Spinal cord (tissue), 10 donors: ENCODE data around the gene C17orf67. TPM values are rescaled to one million over a fixed set of nuclear protein-coding genes. Genes with fewer than 3 reads are reported as not detected.

ENCODE experiments used
- DNase-seq, 6 donors: peaks; one replicate each; pipeline versions ENCODE4 v3.0.0 to v3.0.0-alpha.2; 2013 to 2015; ENCODE audit warnings: low spot score in 6 of 6, low read depth in 4 of 6
- H3K27ac ChIP-seq: one replicate; pipeline ENCODE4 v1.5.1; 2013; ENCODE audit warnings: low read depth, low read length, control low read depth
- H3K27me3 ChIP-seq: one replicate; pipeline ENCODE4 v1.6.1; 2013; ENCODE audit warnings: low read length; ENCODE audit not compliant: control insufficient read depth, insufficient read depth
- H3K36me3 ChIP-seq: one replicate; pipeline ENCODE4 v1.6.1; 2013; ENCODE audit warnings: low read length; ENCODE audit not compliant: control insufficient read depth, insufficient read depth
- H3K4me1 ChIP-seq: one replicate; pipeline ENCODE4 v1.6.1; 2013; ENCODE audit warnings: low read length; ENCODE audit not compliant: control insufficient read depth, insufficient read depth
- H3K4me3 ChIP-seq: one replicate; pipeline ENCODE4 v1.5.1; 2013; ENCODE audit warnings: low read depth, low read length, control low read depth
- H3K9me3 ChIP-seq: one replicate; pipeline ENCODE4 v1.6.1; 2013; ENCODE audit warnings: low read length; ENCODE audit not compliant: control insufficient read depth, insufficient read depth
- WGBS: methylation state at CpG from one replicate; pipeline ENCODE4 v1.1.5; 2013; ENCODE audit warnings: missing lambda C conversion rate; ENCODE audit not compliant: insufficient coverage; 5-methylcytosine and 5-hydroxymethylcytosine counted together
- polyA plus RNA-seq, 2 donors: library from polyadenylated mRNA; unstranded; fragments of 120-200 nt; gene quantifications; one replicate each; pipeline ENCODE4 v1.2.1, GENCODE V29; 2013; ENCODE audit not compliant: insufficient read length in 2 of 2
- small RNA-seq: library from RNA; depleted of rRNA; stranded (forward); fragments of <200 nt; gene quantifications from one replicate; pipeline ENCODE3, GENCODE V24; 2014; ENCODE audit warnings: low replicate concordance
- total RNA-seq, 2 donors: library from RNA; depleted of rRNA in 1 of 2; stranded (reverse); fragments of 120-200 nt in 1 of 2; fragments of >200 nt in 1 of 2; gene quantifications; one replicate each; pipeline versions ENCODE4 v1.2.3 to v1.2.4, GENCODE V29; 2013 to 2014
- donor health status: healthy.

Gene C17orf67
- total and polyA plus RNA-seq, 4 donors = 2.0 to 3.8 (median 2.6) TPM

GRCh38 chr17:56754523-56755208 lies 79.1 kb downstream of the C17orf67 start:
- Histone ChIP-seq H3K36me3 (no peaks in the 10 kb centered on the region), H3K4me1 (peaks cover 6% of the 10 kb centered on the region), H3K4me3 (no peak overlapping the region), H3K27me3 (no peaks in the 10 kb centered on the region), H3K9me3 (no peaks in the 10 kb centered on the region), H3K27ac (no peak overlapping the region)
- DNase-seq = peak in 1 of 6 donors; percentile 16
- WGBS = 52% methylated on average over 6 of the region's 8 CpGs

DNA sequence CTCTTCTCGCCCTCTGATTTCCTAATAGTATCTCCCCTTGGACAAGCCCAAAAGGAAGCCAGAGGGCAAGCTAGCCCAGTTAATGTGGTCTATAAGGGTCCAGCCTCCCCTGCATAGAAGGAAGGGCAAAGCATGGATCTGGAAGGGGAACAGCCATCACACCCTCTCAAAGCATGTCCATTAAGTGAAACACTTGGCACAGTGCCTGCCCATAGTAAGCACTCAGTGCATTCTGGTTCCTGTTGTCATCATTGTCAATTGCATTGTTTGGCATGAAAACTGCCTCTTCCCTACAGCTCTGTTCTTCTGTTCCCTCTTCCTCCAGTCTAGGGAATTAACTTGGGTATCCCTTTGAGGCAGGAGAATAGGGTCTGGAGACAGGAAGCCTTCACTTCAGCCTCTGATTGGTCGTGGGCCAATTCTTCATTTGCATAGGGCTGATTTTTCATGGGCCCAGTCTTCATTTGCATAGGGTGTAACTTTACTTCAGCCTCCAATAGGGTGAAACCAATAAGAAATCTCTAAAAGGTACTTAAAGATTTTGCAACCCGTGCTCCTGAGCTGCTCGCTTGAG lies 81.4 kb downstream of the C17orf67 start:
- Histone ChIP-seq H3K36me3 (no peaks in the 10 kb centered on the region), H3K9me3 (no peaks in the 10 kb centered on the region), H3K27ac (no peak overlapping the region), H3K27me3 (no peaks in the 10 kb centered on the region), H3K4me3 (no peak overlapping the region), H3K4me1 (peaks cover 6% of the 10 kb centered on the region)
- 60% methylated on average over 1 of the region's 4 CpGs for WGBS
- DNase-seq = peak in 1 of 6 donors; percentile 9

DNA sequence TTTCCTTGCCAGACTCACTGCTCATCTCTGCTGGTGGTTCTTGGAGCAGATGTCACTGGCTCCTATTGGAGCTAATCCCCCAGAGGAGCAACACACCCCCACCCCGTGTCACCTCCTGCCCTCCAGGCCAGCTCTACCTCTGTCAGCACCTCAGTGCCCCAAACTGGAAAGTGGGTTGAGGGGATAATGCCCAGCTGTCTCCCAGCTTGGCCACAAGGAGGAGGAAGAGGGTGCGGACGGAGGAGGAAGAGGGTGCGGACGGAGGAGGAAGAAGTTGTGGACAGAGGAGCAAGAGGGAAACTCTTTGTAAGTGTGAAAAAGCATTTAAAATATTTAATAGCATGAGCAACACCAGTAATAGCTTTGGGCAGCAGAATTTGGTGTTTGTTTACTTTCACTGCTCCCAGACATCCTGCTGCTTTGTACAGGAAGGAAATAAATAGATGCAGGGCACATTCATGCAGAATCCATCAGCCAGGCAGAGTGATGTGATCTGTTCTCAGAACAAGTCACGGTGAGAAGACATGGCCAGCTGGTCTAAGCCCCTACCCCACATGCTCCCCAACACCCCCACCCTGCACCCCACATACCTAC lies 82.5 kb downstream of the C17orf67 start:
- Histone ChIP-seq H3K4me1 (peaks cover 6% of the 10 kb centered on the region), H3K36me3 (no peaks in the 10 kb centered on the region), H3K27me3 (no peaks in the 10 kb centered on the region), H3K4me3 (no peak overlapping the region), H3K9me3 (no peaks in the 10 kb centered on the region), H3K27ac (no peak overlapping the region)
- WGBS = 75% methylated on average over 3 of the region's 6 CpGs
- no peak for DNase-seq

- H3K27ac ChIP-seq = no peak overlapping the region
- H3K4me3 ChIP-seq = no peak overlapping the region
- WGBS = 96% methylated on average over 6 of the region's 7 CpGs
- no peaks in the 10 kb centered on the region for H3K27me3 ChIP-seq
- no peak for DNase-seq
- H3K36me3 ChIP-seq = no peaks in the 10 kb centered on the region
- H3K9me3 ChIP-seq = no peaks in the 10 kb centered on the region
- H3K4me1 ChIP-seq = peaks cover 7% of the 10 kb centered on the region
Measured at GRCh38 chr17:56744721-56745120, 89.0 kb downstream of the C17orf67 start.

GRCh38 chr17:56742601-56743000 lies 91.1 kb downstream of the C17orf67 start:
- DNase-seq = no peak
- Histone ChIP-seq H3K4me1 (peaks cover 19% of the 10 kb centered on the region), H3K9me3 (no peaks in the 10 kb centered on the region), H3K27ac (no peak overlapping the region), H3K4me3 (no peak overlapping the region), H3K27me3 (no peaks in the 10 kb centered on the region), H3K36me3 (no peaks in the 10 kb centered on the region)
- 86% methylated on average over 2 of the region's 4 CpGs for WGBS

Small RNAs within 50 kb of the gene (small RNA-seq; reads per million reads assigned to genes)
- gene RNU6-1158P = not detected

Other genes starting within 250 kb of the C17orf67 start
- gene NOG, start 240.2 kb downstream of the C17orf67 start, total RNA-seq = 1 to 10 TPM; 7.5 to 7.6 TPM
- gene NOG, start 240.2 kb downstream of the C17orf67 start, polyA plus RNA-seq = 10 to 100 TPM; 15.2 to 19.7 TPM
- gene DGKE, start 231 bp upstream of the C17orf67 start, total RNA-seq = 10 to 100 TPM; 11.4 to 38.1 TPM
- gene DGKE, start 231 bp upstream of the C17orf67 start, polyA plus RNA-seq = 10 to 100 TPM; 11.0 to 12.0 TPM
- gene TRIM25, start 80.1 kb upstream of the C17orf67 start, total RNA-seq = 10 to 100 TPM; 10.0 to 17.5 TPM
- 10 to 100 TPM; 18.8 to 22.1 TPM for gene TRIM25, start 80.1 kb upstream of the C17orf67 start, polyA plus RNA-seq
- 10 to 100 TPM; 21.0 to 21.4 TPM for gene COIL, start 127.1 kb upstream of the C17orf67 start, total RNA-seq
- gene COIL, start 127.1 kb upstream of the C17orf67 start, polyA plus RNA-seq = 10 to 100 TPM; 20.4 to 22.1 TPM
- gene SCPEP1, start 144.2 kb upstream of the C17orf67 start, total RNA-seq = 10 to 100 TPM; 34.8 to 49.1 TPM
- gene SCPEP1, start 144.2 kb upstream of the C17orf67 start, polyA plus RNA-seq = 10 to 100 TPM; 38.9 to 49.5 TPM